Astrocyte (in vitro differentiated cells and primary cell): ENCODE results near the gene F8.

ENCODE experiments used
- EZH2 ChIP-seq: IDR thresholded peaks from 2 replicates; pipeline ENCODE4 v1.6.1; 2012; ENCODE audit warnings: mild to moderate bottlenecking, low read length, inconsistent platforms; ENCODE audit not compliant: insufficient read depth
- TF ChIP-seq, protein P1 (sequence below): IDR thresholded peaks from 2 replicates; pipeline ENCODE4 v1.5.1; 2011; ENCODE audit warnings: low read depth, mild to moderate bottlenecking, inconsistent platforms, low read length, moderate library complexity; ENCODE audit not compliant: insufficient read depth

DNA sequence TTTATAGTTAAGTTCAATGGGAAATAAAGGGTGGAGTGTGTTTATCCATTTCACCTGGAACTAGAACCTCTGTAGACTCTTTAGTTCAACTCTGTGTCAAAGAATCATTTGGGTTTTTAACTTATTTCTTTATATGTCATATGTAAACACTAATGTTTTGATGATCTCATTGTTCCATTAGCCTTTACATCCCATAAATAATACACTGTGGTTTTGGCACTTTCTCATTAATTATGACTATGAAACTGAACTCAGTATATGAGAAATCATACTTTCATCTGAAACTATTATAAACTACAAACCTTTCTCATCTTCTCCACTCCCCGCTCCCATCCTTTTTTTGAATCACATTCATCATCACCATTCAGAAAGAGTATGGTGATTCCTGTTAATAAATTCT is 31.0 kb downstream of the F8 start:
- TF ChIP-seq, protein P1, sequence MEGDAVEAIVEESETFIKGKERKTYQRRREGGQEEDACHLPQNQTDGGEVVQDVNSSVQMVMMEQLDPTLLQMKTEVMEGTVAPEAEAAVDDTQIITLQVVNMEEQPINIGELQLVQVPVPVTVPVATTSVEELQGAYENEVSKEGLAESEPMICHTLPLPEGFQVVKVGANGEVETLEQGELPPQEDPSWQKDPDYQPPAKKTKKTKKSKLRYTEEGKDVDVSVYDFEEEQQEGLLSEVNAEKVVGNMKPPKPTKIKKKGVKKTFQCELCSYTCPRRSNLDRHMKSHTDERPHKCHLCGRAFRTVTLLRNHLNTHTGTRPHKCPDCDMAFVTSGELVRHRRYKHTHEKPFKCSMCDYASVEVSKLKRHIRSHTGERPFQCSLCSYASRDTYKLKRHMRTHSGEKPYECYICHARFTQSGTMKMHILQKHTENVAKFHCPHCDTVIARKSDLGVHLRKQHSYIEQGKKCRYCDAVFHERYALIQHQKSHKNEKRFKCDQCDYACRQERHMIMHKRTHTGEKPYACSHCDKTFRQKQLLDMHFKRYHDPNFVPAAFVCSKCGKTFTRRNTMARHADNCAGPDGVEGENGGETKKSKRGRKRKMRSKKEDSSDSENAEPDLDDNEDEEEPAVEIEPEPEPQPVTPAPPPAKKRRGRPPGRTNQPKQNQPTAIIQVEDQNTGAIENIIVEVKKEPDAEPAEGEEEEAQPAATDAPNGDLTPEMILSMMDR, result no peak
- TF ChIP-seq EZH2, result no peak
